Stimulated activated naive CD8-positive, alpha-beta T cell treated with anti-CD3 and anti-CD28 coated beads, Interleukin-15, Interleukin-2, amounts not matched to agents 100 U/mL and 50 U/mL, for 24 hours (primary cell): ENCODE data around the gene PKNOX2.
A peak's percentile ranks its signal among the peaks of the same experiment; 100 is the strongest.

Experiments
- ATAC-seq: fragments of 150-1000 bp; cut with Tn5 transposase; one replicate; pipeline ENCODE4 v1.10.0; 2021
- DNase-seq: peaks from one replicate; pipeline ENCODE4 v3.0.0; 2021

PKNOX2 gene

DNA sequence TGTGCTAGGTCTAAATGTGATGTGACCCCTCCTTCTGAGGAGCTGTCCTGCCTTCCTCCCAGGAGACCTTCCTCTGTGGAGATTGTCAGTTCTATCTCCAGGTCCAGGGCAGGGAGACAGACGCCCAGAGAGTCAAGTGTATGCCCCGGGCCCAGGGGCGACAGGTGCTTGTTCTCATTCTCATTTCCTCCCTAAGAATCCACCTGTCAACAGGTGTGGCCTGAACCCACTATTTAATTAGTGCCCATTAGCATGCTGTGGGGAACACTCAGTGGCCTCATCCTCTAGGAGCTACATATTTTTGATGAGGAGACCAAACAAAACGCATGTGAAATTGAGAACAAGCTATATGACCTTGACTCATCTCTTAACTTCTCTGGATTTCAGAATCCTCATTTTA lies 9.5 kb downstream of the PKNOX2 start:
- no peak for DNase-seq
- ATAC-seq = no peak

DNA sequence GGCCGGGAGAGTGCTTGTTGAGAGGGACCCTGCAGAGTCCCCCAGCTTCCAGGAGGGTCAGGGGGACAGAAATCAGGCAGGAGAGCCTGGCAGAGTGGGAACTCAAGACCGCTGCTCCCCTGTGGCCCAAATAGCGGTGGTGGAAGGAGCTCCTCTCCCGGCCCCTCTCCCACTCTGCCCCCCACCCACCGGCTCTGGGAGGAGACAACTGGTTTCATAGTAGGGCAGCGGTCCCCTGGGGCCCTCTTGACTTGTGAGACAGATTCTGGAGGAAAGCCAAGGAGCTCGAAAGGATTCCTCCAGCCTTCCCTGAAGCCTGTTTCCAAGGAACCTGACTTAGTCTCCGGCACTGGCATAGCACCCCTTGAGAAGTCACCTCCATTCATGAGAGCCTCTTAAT lies 10.1 kb downstream of the PKNOX2 start:
- DNase-seq (no peak), ATAC-seq (no peak)

DNA sequence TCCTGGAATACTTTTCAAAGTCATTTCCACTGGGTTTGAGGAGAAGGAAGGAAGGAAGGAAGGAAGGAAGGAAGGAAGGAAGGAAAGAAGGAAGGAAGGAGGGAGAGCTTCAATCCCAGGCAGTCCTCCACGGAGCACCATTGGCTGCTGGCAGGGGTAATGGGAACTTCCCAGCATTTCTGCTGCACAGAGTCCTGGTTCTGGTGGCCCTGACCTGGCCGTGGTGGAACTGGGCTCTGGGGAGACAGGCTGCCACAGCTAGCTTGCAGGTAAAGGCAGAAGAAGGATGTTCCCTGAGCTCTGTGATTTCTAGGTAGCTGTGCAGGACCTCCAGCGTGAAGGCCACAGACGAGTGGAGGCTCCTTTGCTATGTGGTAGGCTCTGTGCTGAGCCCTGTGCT lies 10.6 kb downstream of the PKNOX2 start:
- DNase-seq (no peak), ATAC-seq (no peak)

DNA sequence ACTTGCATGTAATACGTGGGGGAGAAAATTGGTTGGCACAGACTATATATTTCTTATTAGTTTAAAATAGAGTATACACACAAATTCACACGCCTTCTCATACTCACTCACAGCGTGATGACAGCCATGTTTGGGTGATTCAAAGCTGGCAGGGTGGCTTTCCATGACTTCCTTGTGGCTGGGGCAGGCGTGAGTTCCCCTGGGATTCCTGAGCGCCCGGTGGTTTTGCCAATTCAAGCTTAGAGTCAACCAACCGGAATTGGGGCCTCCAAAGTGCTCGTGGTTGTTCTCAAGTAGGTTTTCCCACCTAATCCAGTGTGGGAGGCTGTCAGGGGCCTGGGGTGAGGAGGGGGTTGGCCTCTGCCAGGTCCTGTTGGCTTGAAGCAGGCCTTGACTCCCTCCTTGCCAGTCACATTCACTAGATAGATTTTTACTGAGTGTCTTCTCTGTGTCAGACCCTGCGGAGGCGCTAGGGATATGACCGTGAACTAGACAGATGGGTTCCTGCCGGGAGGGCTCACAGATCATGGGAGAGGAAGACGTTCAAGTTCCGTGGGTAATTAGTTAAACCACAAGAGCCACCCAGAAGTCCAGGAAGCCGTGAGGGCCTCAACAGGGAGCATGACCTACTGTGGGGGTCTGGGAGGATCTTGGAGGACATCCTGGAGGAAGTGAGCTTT lies 11.5 kb downstream of the PKNOX2 start:
- no peak for DNase-seq
- no peak for ATAC-seq

DNA sequence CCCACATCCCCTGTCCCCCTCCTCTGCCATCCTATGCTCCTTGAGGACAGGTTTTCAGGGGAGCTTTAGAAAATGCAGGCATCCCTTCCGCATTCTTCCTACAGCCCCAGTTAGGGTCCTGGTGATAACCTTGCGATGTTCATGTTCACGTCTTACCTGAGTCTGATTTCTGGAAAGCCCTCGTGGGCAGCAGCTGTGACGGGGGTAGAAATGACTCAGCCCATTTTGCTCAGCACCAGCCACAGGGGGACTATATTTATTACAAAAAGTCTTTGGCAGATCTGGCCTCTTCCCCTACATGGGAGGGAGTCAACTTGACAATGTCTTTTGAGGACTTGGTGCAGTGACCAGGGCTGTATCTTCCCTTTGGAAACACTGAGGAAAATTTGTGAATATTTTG lies 12.3 kb downstream of the PKNOX2 start:
- ATAC-seq (no peak), DNase-seq (no peak)

DNA sequence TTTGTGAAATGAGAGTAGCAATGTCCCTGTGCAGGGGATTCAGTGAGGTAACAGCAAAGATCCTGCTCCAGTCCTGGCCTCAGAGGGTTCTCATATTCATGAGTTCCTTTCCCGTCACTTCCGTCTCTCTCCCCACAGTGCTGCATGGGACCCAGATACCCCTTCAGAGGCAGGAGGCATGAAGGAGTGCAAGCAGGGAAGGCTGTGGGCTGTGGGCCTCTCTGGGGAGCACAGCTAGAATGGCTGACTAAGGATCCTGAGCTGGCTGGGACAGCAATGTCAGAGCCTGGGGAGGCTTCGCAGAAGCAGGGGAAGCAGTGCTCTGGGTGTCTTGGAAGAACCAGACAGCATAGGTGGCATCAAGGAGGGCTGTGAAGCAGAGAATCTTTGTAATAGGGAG lies 13.0 kb downstream of the PKNOX2 start:
- DNase-seq = no peak
- ATAC-seq = no peak

DNA sequence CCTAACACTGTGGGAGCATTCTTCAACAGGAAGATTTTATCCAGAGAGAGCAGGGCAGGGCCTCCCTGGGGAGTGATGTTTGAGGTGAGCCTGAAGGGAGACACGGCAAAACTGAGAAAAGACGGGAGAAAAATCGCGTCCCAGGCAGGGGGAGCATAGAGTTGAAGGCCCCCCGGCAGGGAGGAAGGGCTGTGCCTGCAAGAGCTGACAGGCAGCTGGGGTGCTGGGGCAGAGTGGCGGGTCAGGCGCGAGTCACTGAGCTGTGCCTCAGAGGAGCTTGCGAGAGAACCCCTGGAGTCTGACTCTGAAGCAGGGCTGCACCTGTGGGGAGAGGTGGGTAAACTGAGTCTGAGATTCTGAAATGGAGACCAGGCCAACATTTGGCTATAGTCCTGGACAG lies 14.8 kb downstream of the PKNOX2 start:
- no peak for ATAC-seq
- DNase-seq = no peak

DNA sequence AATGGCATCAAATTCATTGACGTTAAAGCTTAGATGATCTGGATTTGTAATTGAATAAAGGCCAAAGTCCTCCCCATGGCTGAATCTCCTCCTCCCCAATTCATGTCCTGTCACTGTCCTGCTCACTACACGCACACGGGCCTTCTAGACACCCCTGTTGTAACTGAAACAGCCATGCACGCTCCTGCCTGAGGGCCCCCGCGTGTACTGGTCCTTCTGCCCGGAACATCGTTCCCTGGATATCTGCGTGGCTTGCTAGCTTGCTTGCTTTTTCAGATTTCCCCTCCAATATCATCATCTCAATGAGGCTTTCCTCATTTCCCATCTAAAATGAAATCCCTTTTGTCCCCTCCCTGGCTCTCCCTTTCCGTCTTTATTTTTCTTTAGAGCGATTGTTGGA lies 15.3 kb downstream of the PKNOX2 start:
- DNase-seq (no peak), ATAC-seq (no peak)

DNA sequence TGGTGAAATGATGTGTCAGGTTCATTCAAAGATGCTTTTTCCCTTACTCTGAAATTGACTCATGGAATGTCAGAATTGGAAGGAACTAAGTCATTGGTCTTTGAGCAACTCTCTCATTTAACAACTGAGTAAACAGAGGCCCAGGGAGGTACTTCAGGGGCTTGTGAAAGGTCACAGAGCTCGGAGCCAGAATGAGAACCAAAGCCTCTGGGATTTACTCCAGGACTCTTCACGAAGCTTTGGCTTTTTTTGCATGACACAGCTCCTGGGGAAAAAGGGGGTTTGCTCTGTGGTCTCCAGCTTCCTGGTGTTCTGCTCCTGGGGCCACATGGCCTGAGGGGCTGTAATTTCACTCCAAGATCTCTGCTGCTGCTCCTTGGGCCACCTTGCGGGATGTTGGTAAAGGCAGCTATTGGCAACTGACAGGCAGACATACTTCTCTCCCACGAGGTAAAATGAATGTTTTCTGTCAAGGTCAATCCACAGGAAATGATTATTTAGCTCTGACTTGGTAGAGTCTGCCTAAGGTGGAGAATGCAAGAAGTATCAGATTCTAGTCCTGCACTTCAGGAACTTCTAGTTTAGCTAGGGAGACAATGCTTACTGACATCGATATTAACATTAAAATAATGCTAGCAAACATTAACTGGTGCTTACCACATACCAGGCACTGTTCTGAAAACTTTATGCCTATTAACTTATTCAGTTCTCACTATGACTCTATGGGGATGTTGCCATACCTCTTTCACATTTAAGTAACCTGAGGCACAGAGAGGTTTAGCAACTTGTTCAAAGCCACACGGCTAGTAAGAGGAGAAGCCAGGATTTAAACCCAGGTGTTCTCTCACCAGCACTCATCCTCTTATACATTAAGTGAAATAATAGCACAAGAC lies 16.1 kb downstream of the PKNOX2 start:
- no peak for ATAC-seq
- DNase-seq = no peak

DNA sequence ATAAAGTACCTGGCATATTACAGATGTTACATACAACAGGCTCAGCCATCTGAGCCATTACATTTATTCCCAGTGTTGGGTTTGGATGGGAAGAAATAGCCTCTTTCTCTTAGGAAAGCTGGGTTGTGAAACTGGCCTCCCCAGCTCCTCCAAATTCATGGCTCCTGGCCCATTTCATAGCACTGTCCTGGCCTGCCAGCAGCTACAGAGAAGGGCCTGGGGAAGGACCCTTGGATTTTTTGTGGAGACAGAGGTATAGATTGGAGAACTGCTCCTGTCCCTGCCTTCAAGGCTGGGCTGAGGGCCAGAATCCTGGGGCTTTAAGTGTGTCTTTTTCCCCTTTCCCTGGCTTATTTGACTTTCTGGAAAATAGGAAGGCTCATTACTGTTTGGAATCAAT lies 18.0 kb downstream of the PKNOX2 start:
- no peak for ATAC-seq
- DNase-seq = no peak

DNA sequence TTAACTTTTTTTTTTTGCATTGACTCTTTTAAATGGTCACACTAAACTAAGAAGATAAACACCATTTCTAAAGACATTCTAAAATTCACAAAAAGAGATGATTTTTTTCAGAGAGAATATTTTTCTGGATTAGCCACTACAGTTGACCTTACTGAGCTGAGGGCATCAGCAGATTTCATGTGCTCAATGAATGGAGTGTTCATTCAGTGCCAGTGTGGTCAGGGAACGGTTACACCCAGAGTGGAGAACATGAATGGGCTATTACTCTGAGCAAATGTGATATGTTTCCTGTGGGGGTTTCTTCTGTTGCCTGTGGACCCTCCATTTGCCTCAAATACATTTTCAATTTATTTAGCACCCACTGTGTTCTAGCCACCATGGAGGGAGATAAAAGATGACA lies 19.1 kb downstream of the PKNOX2 start:
- ATAC-seq = no peak
- no peak for DNase-seq

DNA sequence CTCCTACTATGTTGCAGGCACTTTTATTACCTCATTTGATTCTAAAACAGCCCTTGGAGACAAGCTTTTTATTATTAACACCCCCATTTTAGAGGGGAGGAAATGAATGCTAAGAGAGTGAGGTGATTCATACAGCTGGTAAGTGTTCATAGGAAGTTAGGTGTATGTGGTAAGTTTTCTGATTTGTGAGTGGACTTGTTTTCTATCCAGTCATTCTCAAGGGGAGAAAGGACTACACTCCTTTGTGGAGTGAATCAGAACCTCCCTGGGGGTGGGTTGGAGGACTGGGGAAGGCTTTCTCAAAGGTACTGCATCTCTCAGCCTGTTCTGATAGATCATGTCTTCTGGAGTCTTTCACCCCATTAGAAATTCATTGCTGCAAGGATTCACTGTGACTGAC lies 23.5 kb downstream of the PKNOX2 start:
- DNase-seq (no peak), ATAC-seq (no peak)

DNA sequence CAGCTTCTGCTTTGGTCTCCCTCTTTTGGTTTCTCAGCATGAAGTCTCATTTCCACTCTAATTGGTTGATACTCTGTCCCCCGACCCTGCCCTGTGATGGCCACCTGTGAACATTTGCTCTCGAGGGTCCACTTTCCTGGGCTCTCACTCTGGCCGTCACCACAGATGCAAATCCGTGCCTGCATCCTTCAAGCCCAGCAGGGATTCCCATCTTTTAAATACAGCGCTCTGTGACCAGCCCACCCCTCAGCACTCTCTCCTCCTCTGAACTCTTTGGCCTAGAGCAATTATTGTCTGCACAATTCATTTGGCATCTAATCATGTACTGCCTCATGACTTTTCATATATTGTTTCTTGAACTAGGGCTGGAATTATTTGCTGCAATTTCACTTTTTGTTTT lies 26.0 kb downstream of the PKNOX2 start:
- no peak for ATAC-seq
- DNase-seq = no peak

DNA sequence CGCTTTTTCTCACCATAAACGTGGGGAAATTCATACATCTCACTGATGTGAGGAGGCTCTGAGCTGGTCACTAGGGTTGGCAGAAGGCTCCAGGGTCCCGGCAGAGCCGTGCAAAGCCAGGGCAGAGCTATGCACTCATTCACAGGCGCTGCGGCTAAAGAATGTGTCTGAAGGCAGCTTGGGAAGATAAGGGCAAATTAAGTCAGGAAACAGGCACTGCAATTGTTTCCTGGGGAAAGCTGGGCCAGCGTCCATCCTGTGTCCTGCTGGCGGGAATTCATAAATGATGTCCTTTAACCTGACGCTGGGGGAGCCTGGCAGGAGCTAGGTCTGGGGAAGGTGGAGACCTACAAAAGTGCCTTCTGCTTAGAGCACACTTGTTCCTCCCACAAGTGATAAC lies 27.6 kb downstream of the PKNOX2 start:
- ATAC-seq = no peak
- DNase-seq = no peak

DNA sequence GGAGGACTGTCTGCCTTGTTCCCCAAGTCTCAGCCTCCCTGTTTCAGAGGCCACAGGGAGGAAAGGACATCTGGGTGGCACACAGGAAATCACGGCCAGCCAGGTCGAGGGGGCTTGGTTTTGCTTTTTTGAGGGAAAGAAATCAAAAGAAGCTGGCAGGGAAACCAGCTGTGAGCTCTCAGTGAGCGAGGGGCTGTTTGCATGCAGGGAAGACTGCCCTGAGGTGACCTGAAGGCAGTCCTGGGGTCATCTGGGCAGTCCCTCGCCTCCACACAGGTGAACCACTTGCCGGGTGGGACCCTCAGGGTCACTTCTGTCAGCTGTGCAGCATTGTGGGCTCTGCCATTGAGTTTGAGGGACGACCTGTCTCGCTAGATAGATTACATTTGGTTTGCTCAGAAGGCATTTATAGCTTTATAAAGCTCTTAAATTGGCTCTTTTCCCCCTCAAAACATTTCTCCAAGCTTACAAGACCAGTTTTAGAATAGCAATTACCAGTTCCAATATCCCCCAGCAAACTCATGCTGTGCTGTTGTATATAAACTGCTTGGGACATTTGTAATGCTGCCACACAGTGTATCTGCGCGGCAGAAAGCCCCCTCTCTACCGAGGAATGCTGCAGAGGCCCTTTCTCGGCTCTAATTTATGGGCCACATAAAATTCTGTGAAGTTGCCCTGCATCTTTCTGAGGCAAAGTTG lies 28.3 kb downstream of the PKNOX2 start:
- no peak for DNase-seq
- ATAC-seq = no peak

DNA sequence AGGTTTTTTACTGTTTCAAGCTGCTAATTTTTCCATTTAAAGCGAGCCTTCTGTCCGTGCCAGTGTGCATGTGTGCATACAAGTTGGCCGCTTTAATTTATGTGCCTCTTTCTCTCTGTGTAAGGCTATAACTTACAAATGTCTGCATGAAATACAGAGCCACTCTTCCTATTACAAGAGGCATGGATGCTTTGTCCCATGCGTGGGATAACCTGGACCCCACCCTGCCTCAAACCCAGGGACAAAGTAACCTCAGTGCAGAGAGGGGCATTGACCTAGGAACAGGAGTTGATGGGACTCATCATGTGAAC lies 28.8 kb downstream of the PKNOX2 start:
- no peak for ATAC-seq

DNA sequence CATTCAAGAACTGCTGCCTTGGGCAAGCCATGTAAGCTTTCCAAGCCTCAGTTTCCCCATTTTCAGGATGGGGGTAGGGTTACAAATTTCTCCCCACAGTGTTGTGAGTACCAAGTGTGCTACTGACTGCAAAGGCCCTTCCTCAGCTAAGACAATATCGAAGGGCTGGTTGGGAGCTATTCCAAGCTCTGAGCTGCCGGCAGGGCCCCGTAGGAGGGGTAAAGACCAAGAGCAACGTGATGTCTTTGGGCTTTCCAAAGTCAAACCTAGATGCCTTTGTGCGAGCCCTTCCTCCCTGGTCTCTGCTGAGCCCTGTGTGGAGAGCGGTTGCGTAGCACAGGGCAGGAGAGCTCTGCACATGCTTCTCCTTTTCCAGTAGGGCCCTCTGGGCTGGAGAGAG lies 29.3 kb downstream of the PKNOX2 start:
- DNase-seq = no peak
- peak; percentile 14 for ATAC-seq

More for the DNA sequence above, 28.8 kb downstream of the PKNOX2 start:
- no peak for DNase-seq

DNA sequence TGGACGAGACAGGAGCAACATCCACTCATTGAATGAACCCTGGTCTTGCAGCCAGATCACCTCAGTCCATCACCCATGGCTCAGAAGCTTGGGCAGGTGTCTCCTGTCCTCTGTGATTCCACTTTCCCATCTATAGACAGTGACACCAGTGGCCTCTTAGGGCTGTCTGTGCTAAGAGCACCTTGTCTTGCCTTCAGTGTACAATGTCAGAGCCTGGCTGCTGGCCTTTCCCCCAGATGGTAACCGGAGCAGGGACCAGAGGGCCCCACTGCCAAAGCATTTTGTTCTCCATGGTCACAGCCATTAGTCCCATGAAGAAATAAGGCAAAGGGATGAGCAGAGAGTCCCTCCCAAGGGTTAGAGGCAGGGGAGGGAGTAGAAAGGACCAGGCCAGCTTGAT lies 35.4 kb downstream of the PKNOX2 start:
- ATAC-seq (no peak), DNase-seq (no peak)

DNA sequence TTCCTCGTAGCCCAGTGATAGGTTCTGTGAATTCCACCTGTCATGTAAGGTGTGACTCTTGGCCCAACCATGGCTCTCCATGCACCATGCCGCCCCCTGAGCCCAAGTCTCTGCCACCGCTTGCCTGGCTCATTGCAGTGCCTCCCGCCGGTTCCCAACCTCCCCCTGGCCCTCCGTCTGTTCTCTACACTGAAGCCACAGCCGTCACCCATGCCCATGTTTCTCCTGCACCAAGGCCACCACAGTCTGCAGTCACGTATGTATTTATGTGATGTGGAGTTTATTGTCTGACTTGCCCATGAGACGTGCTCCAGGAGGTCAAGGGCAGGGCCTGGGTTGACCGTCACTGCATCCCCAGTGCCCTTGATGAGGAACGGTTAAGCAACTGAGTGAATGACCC lies 35.9 kb downstream of the PKNOX2 start:
- ATAC-seq = no peak

DNA sequence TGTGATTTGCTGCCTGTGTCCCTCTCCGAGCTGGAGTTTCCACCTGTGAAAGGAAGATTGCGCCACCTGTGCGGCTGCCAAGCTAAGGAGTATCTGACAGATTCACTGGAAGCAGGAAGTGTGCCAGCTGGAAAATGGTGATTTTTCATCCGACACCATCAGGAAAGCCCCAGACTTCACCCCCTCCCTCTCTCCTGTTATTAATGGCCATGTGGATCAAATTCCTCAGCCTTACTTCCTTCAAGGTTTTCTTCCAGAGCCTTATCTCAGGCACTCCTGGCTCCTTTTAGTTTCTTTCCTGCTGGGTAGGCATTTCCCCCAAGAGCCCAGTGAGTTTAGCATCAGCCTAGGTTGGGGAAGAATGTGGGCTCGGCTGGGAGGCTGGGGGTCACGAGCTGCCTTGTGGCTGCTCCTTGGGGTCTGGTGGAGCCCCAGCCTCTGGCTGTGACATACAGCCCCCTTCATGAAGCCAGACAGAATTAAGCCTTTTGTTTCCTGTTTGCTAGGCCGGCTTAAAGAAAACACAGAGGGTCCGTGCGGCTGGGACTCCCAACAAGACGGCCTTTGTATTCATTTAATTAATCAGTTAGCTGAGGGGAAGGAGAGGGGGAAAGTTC lies 37.1 kb downstream of the PKNOX2 start:
- no peak for ATAC-seq
- DNase-seq = no peak

More for the DNA sequence above, 35.9 kb downstream of the PKNOX2 start:
- DNase-seq = no peak

DNA sequence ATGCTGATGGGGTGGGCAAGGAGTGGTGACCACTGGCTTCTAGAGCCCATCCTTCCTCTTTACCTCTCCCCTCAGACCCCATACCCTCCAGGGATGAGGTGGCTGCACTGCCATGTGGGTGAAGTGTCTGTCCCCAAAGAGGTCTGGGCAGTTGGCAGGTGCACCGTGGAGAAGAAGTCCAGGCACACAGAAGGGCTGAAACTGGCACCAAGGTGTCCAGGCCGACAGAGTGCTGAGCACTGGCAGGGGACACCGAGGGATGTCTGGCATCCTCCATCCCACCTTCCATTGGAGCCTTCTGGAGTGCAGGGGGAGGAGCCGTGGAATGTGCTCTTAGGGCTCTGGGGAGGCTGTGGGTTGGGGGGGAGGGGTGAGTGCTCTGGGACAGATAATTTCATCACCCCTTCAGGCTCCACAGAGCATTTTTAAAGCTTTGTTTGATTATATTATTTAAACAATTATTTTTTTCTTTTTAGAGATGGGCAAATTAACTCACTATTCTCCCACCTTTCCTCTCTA lies 37.9 kb downstream of the PKNOX2 start:
- DNase-seq (no peak), ATAC-seq (no peak)

DNA sequence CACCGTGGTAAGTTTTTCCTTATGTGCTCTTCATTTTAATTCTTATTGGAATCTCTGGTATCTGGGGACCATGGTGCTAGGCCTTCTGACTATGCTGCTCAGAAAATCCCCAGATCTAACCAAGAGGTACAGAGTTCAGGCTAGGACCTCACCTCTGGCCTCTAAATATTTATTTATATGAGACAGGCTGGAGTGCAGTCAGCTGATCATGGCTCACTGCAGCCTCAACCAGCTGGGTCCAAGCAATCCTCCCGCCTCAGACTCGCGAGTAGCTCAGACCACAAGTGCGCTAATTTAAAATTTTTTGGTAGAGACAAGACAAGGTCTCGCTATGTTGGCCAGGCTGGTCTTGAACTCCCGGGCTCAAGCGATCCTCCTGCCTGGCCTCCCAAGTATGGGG lies 38.4 kb downstream of the PKNOX2 start:
- no peak for DNase-seq

More for the DNA sequence above, 38.4 kb downstream of the PKNOX2 start:
- ATAC-seq = no peak
